Astrocyte (in vitro differentiated cells and primary cell): ENCODE measurements around the gene SLC6A12. TPM values are rescaled to one million over a fixed set of nuclear protein-coding genes. Genes with fewer than 3 reads are reported as not detected.

Experiments used
- DNase-seq: peaks from one replicate; pipeline ENCODE4 v3.0.0-alpha.2; 2010; ENCODE audit warnings: low read depth
- FAIRE-seq: peaks from 2 replicates; lab custom pipeline; 2011; peaks lifted over from hg19 to GRCh38; lab: Jason Lieb, UNC
- H2AFZ ChIP-seq: 2 replicates; pipeline ENCODE4 v1.6.0; 2012; ENCODE audit warnings: low read depth, low read length, inconsistent platforms
- H3K27ac ChIP-seq: 2 replicates; pipeline ENCODE4 v1.5.1; 2011; ENCODE audit warnings: low read depth, low read length, inconsistent platforms
- H3K27me3 ChIP-seq: 2 replicates; pipeline ENCODE4 v1.6.0; 2011; ENCODE audit warnings: low read length, inconsistent platforms; ENCODE audit not compliant: insufficient read depth
- H3K36me3 ChIP-seq: 2 replicates; pipeline ENCODE4 v1.5.1; 2011; ENCODE audit warnings: low read length, inconsistent platforms; ENCODE audit not compliant: insufficient read depth
- H3K4me1 ChIP-seq: 2 replicates; pipeline ENCODE4 v1.5.1; 2011; ENCODE audit warnings: low read length, inconsistent platforms; ENCODE audit not compliant: insufficient read depth
- H3K4me2 ChIP-seq: 2 replicates; pipeline ENCODE4 v1.6.0; 2012; ENCODE audit warnings: low read length, inconsistent platforms
- H3K4me3 ChIP-seq: 2 replicates; pipeline ENCODE4 v1.5.1; 2011; ENCODE audit warnings: low read depth, mild to moderate bottlenecking, low read length, inconsistent platforms; ENCODE audit not compliant: insufficient read depth
- H3K79me2 ChIP-seq: 2 replicates; pipeline ENCODE4 v1.6.0; 2012; ENCODE audit warnings: mild to moderate bottlenecking, low read length, inconsistent platforms; ENCODE audit not compliant: insufficient read depth
- H3K9ac ChIP-seq: 2 replicates; pipeline ENCODE4 v1.6.0; 2012; ENCODE audit warnings: mild to moderate bottlenecking, low read length, inconsistent platforms
- H3K9me3 ChIP-seq: 2 replicates; pipeline ENCODE4 v1.5.1; 2012; ENCODE audit warnings: low read depth, mild to moderate bottlenecking, low read length, inconsistent platforms; ENCODE audit not compliant: insufficient read depth
- H4K20me1 ChIP-seq: 2 replicates; pipeline ENCODE4 v1.6.0; 2012; ENCODE audit warnings: low read length, inconsistent platforms; ENCODE audit not compliant: insufficient read depth
- H3K27ac Mint-ChIP-seq: one replicate; pipeline ENCODE4 v1.8.0; 2021; ENCODE audit warnings: mild to moderate bottlenecking, mixed read lengths; ENCODE audit not compliant: unreplicated experiment
- H3K27me3 Mint-ChIP-seq: one replicate; pipeline ENCODE4 v1.8.0; 2021; ENCODE audit warnings: low read depth, mixed read lengths; ENCODE audit not compliant: unreplicated experiment
- H3K36me3 Mint-ChIP-seq: one replicate; pipeline ENCODE4 v1.8.0; 2021; ENCODE audit warnings: low read depth, mixed read lengths; ENCODE audit not compliant: unreplicated experiment
- H3K4me1 Mint-ChIP-seq: one replicate; pipeline ENCODE4 v1.8.0; 2021; ENCODE audit warnings: low read depth, mixed read lengths; ENCODE audit not compliant: unreplicated experiment
- H3K4me3 Mint-ChIP-seq: one replicate; pipeline ENCODE4 v1.8.0; 2021; ENCODE audit warnings: mild to moderate bottlenecking, moderate library complexity, mixed read lengths; ENCODE audit not compliant: unreplicated experiment
- H3K9me3 Mint-ChIP-seq: one replicate; pipeline ENCODE4 v1.8.0; 2021; ENCODE audit warnings: mild to moderate bottlenecking, mixed read lengths; ENCODE audit not compliant: unreplicated experiment
- EZH2 ChIP-seq: IDR thresholded peaks from 2 replicates; pipeline ENCODE4 v1.6.1; 2012; ENCODE audit warnings: mild to moderate bottlenecking, low read length, inconsistent platforms; ENCODE audit not compliant: insufficient read depth
- total RNA-seq: library from RNA; stranded (reverse); gene quantifications from 2 replicates; pipeline ENCODE4 v1.2.1, GENCODE V29; 2021
- TF ChIP-seq, protein P1 (sequence below): IDR thresholded peaks from 2 replicates; pipeline ENCODE4 v1.5.1; 2011; ENCODE audit warnings: low read depth, mild to moderate bottlenecking, inconsistent platforms, low read length, moderate library complexity; ENCODE audit not compliant: insufficient read depth

The SLC6A12 gene
- total RNA-seq, 1 donor from 2014 or later: 3.0 TPM

DNA sequence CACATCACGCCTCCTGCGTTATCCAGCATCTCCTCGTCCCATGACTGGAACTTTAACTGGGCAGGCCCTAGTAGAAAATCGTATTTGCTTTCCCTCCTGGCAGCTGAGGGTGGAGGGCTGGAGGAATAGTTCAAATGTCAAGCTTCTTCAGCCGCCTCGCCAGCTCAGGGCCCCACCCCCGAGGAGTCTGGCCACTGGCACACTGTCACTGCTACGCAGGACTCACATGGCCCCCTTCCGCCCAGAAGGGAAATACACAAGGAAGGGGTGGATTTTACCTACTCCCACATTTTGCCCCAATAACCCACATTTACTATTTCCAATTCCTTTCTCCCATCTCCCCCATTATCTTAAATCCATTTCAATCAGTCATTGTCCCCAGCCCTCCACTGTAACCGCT lies 40.1 kb upstream of the SLC6A12 start:
- Mint-ChIP-seq H3K9me3 (peaks cover 20% of the 10 kb centered on the region), H3K4me1 (peaks cover 4% of the 10 kb centered on the region), H3K27me3 (peaks cover 31% of the 10 kb centered on the region), H3K4me3 (no peak overlapping the region), H3K27ac (no peak overlapping the region), H3K36me3 (peaks cover 19% of the 10 kb centered on the region)
- no peak overlapping the region for H3K4me2 ChIP-seq
- no peaks in the 10 kb centered on the region for H4K20me1 ChIP-seq
- H3K4me1 ChIP-seq: no peaks in the 10 kb centered on the region
- no peak overlapping the region for H2AFZ ChIP-seq
- no peak overlapping the region for H3K4me3 ChIP-seq
- DNase-seq (no peak), FAIRE-seq (no peak)
- no peaks in the 10 kb centered on the region for H3K36me3 ChIP-seq
- H3K27me3 ChIP-seq: peaks cover 6% of the 10 kb centered on the region
- no peaks in the 10 kb centered on the region for H3K79me2 ChIP-seq
- no peak for TF ChIP-seq EZH2
- TF ChIP-seq, protein P1, sequence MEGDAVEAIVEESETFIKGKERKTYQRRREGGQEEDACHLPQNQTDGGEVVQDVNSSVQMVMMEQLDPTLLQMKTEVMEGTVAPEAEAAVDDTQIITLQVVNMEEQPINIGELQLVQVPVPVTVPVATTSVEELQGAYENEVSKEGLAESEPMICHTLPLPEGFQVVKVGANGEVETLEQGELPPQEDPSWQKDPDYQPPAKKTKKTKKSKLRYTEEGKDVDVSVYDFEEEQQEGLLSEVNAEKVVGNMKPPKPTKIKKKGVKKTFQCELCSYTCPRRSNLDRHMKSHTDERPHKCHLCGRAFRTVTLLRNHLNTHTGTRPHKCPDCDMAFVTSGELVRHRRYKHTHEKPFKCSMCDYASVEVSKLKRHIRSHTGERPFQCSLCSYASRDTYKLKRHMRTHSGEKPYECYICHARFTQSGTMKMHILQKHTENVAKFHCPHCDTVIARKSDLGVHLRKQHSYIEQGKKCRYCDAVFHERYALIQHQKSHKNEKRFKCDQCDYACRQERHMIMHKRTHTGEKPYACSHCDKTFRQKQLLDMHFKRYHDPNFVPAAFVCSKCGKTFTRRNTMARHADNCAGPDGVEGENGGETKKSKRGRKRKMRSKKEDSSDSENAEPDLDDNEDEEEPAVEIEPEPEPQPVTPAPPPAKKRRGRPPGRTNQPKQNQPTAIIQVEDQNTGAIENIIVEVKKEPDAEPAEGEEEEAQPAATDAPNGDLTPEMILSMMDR: no peak
- no peak overlapping the region for H3K27ac ChIP-seq
- no peaks in the 10 kb centered on the region for H3K9me3 ChIP-seq
- no peak overlapping the region for H3K9ac ChIP-seq

DNA sequence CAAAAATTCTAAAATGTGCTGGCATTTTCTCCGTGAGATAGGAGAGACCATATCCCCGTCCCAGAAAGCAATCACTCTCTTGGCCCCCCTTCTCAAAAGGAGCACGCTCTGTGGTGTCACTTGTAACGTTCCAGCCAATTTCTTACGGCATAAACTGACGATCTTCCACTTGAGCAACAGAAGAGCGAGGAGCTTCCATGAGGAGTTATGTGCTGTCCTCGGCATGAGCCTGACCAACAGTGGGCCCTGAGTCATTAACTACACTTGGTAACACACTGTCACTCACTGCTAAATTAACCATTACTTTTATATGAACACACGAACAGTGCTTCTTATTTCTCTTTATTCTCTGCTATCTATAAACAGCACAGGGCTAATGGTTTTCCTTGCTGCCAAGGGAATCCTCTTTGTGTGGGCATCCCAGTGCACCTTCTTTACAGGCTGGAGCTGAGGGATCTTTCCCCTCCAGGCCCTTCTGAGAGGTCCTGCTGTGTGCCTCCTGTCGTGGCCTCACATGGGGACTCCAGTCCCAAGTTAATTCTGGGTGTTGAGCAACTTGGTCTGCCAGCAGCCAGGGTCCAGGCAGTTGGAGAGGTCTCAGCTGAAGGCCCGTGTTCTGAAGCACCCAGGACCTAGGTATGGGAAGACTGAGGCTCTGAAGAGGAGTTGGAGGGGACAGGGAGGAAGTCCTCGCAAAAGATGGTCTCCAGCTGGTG lies 39.3 kb upstream of the SLC6A12 start:
- Histone ChIP-seq H4K20me1 (no peaks in the 10 kb centered on the region), H2AFZ (no peak overlapping the region), H3K27me3 (peaks cover 3% of the 10 kb centered on the region), H3K4me3 (no peak overlapping the region), H3K4me2 (no peak overlapping the region), H3K36me3 (no peaks in the 10 kb centered on the region), H3K79me2 (no peaks in the 10 kb centered on the region), H3K9ac (no peak overlapping the region), H3K27ac (no peak overlapping the region), H3K9me3 (no peaks in the 10 kb centered on the region), H3K4me1 (no peaks in the 10 kb centered on the region)
- no peak for DNase-seq
- peak overlapping the region; percentile 28 for H3K4me3 Mint-ChIP-seq
- peaks cover 28% of the 10 kb centered on the region for H3K27me3 Mint-ChIP-seq
- TF ChIP-seq, protein P1: no peak
- no peak for TF ChIP-seq EZH2
- peak overlapping the region; percentile 23 for H3K27ac Mint-ChIP-seq
- peaks cover 17% of the 10 kb centered on the region for H3K36me3 Mint-ChIP-seq
- peaks cover 4% of the 10 kb centered on the region for H3K4me1 Mint-ChIP-seq
- H3K9me3 Mint-ChIP-seq: peaks cover 18% of the 10 kb centered on the region
- FAIRE-seq: no peak

DNA sequence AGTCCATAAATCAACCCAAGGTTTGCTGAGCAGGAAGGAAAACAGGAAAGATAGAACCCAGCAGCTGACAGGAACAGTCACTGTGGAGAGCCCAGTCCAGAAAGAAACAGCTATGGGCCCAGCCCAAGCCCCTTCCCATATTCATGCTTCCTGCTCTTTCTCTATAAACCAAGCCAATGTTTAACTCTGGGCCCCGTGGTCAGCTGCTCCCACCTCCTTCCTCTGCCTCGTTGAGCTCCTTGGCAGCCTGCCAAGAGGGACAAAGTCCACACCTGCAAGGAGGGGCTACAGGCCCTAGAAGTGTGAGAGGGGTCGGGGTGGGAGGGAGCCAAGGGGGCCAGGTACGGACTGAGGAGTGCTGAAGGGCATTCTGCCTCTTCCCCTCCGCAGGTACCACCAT lies 38.7 kb upstream of the SLC6A12 start:
- DNase-seq (no peak), FAIRE-seq (no peak)
- Histone ChIP-seq H3K4me3 (no peak overlapping the region), H3K4me1 (no peaks in the 10 kb centered on the region), H3K79me2 (no peaks in the 10 kb centered on the region), H4K20me1 (no peaks in the 10 kb centered on the region), H3K27me3 (peaks cover 3% of the 10 kb centered on the region), H3K9ac (no peak overlapping the region), H3K4me2 (no peak overlapping the region), H3K36me3 (no peaks in the 10 kb centered on the region), H3K9me3 (no peaks in the 10 kb centered on the region), H3K27ac (no peak overlapping the region), H2AFZ (no peak overlapping the region)
- TF ChIP-seq EZH2: no peak
- TF ChIP-seq, protein P1: no peak
- Mint-ChIP-seq H3K9me3 (peaks cover 12% of the 10 kb centered on the region), H3K4me1 (peaks cover 4% of the 10 kb centered on the region), H3K27ac (no peak overlapping the region), H3K27me3 (peaks cover 21% of the 10 kb centered on the region), H3K36me3 (peaks cover 16% of the 10 kb centered on the region), H3K4me3 (no peak overlapping the region)
